WTC11 (cell line): ENCODE results near the gene AFM. TPM values are rescaled to one million over a fixed set of nuclear protein-coding genes. Genes with fewer than 3 reads are reported as not detected.

Source experiments
- ATAC-seq: fragments of 200-7000 bp; cut with Tn5 transposase; 2 replicates; pipeline ENCODE4 v1.10.0; 2021; ENCODE audit warnings: mild to moderate bottlenecking, moderate library complexity
- CTCF ChIA-PET: fragments of 300-600 bp; sonication (Branson Sonifier 250); formaldehyde crosslinking; loops from one replicate; lab custom pipeline; 2021; ENCODE audit warnings: antibody characterized with exemption; lab: Charles Lee
- POLR2A ChIA-PET: fragments of 350-600 bp; sonication (Branson Sonifier 250); formaldehyde crosslinking; loops from one replicate; lab custom pipeline; 2021; ENCODE audit warnings: antibody characterized with exemption; lab: Charles Lee
- DNase-seq: peaks from one replicate; pipeline ENCODE4 v3.0.0; 2021; ENCODE audit warnings: low spot score
- H3K27ac Mint-ChIP-seq: 2 replicates; pipeline ENCODE4 v1.8.0; 2021; ENCODE audit warnings: mixed read lengths
- H3K27me3 Mint-ChIP-seq: 2 replicates; pipeline ENCODE4 v1.8.0; 2021; ENCODE audit warnings: low read depth, mild to moderate bottlenecking, moderate library complexity, mixed read lengths
- H3K36me3 Mint-ChIP-seq: 2 replicates; pipeline ENCODE4 v1.8.0; 2021; ENCODE audit warnings: mixed read lengths
- H3K4me1 Mint-ChIP-seq: 2 replicates; pipeline ENCODE4 v1.8.0; 2022; ENCODE audit warnings: mixed read lengths
- H3K4me3 Mint-ChIP-seq: 2 replicates; pipeline ENCODE4 v1.8.0; 2021; ENCODE audit warnings: mild to moderate bottlenecking, moderate library complexity, mixed read lengths
- H3K9me3 Mint-ChIP-seq: 2 replicates; pipeline ENCODE4 v1.8.0; 2021; ENCODE audit warnings: mixed read lengths
- ESRRA ChIP-seq: sonication (generic); formaldehyde crosslinking; IDR thresholded peaks from 2 replicates; pipeline ENCODE4 v1.8.1; 2022; ENCODE audit warnings: mild to moderate bottlenecking, missing genetic modification reagents, borderline replicate concordance
- FOXP1 ChIP-seq: sonication (generic); formaldehyde crosslinking; IDR thresholded peaks from 2 replicates; pipeline ENCODE4 v1.8.0; 2022; ENCODE audit warnings: missing genetic modification reagents, mild to moderate bottlenecking, moderate library complexity, borderline replicate concordance
- GABPB1 ChIP-seq: sonication (generic); formaldehyde crosslinking; IDR thresholded peaks from 2 replicates; pipeline ENCODE4 v1.8.1; 2023; ENCODE audit warnings: mild to moderate bottlenecking, missing genetic modification reagents
- GRHL2 ChIP-seq: fragments of 250-450 bp; sonication (Bioruptor Pico); IDR thresholded peaks from 2 replicates; pipeline ENCODE4 v1.8.0; 2022; ENCODE audit warnings: mild to moderate bottlenecking, moderate library complexity; ENCODE audit not compliant: insufficient replicate concordance, severe bottlenecking
- NFE2L1 ChIP-seq: sonication (generic); formaldehyde crosslinking; IDR thresholded peaks from 2 replicates; pipeline ENCODE4 v1.8.1; 2023; ENCODE audit warnings: missing genetic modification reagents
- NR2C2 ChIP-seq: sonication (generic); formaldehyde crosslinking; IDR thresholded peaks from 2 replicates; pipeline ENCODE4 v1.8.0; 2022; ENCODE audit warnings: mild to moderate bottlenecking, missing genetic modification reagents
- OVOL2 ChIP-seq: fragments of 250-450 bp; sonication (Bioruptor Pico); IDR thresholded peaks from 2 replicates; pipeline ENCODE4 v1.9.0; 2021; ENCODE audit warnings: mild to moderate bottlenecking, borderline replicate concordance
- PRRX2 ChIP-seq: fragments of 250-450 bp; sonication (Bioruptor Pico); IDR thresholded peaks from 2 replicates; pipeline ENCODE4 v1.8.0; 2021; ENCODE audit warnings: mild to moderate bottlenecking
- RORB ChIP-seq: fragments of 250-450 bp; sonication (Bioruptor Pico); IDR thresholded peaks from 2 replicates; pipeline ENCODE4 v1.9.0; 2021; ENCODE audit warnings: mild to moderate bottlenecking
- ZNF671 ChIP-seq: fragments of 250-450 bp; sonication (Bioruptor Pico); IDR thresholded peaks from 2 replicates; pipeline ENCODE4 v1.8.0; 2021; ENCODE audit warnings: mild to moderate bottlenecking
- total RNA-seq: library from RNA; stranded (reverse); gene quantifications from 3 replicates; pipeline ENCODE4 v1.2.3, GENCODE V29; 2021
- TF ChIP-seq, protein P1 (sequence below): sonication (generic); formaldehyde crosslinking; IDR thresholded peaks from 2 replicates; pipeline ENCODE4 v1.8.1; 2022; ENCODE audit warnings: low read depth, missing genetic modification reagents, borderline replicate concordance
- TF ChIP-seq, protein P2 (sequence below): fragments of 250-450 bp; sonication (Bioruptor Pico); IDR thresholded peaks from 2 replicates; pipeline ENCODE4 v1.8.0; 2021; ENCODE audit warnings: mild to moderate bottlenecking
- TF ChIP-seq, protein P3 (sequence below): sonication (generic); formaldehyde crosslinking; conservative IDR thresholded peaks from 2 replicates; pipeline ENCODE4 v1.8.1; 2022; ENCODE audit warnings: mild to moderate bottlenecking, missing genetic modification reagents
- TF ChIP-seq, protein P4 (sequence below): fragments of 250-450 bp; sonication (Bioruptor Pico); IDR thresholded peaks from 2 replicates; pipeline ENCODE4 v1.9.0; 2021; ENCODE audit warnings: mild to moderate bottlenecking
- TF ChIP-seq, protein P5 (sequence below): sonication (generic); formaldehyde crosslinking; IDR thresholded peaks from 2 replicates; pipeline ENCODE4 v1.8.1; 2023; ENCODE audit warnings: mild to moderate bottlenecking, missing genetic modification reagents, borderline replicate concordance
- TF ChIP-seq, protein P6 (sequence below): fragments of 250-450 bp; sonication (Bioruptor Pico); IDR thresholded peaks from 2 replicates; pipeline ENCODE4 v1.9.0; 2021; ENCODE audit warnings: mild to moderate bottlenecking
- TF ChIP-seq, protein P7 (sequence below): sonication (generic); formaldehyde crosslinking; IDR thresholded peaks from 2 replicates; pipeline ENCODE4 v1.8.1; 2023; ENCODE audit warnings: mild to moderate bottlenecking, missing genetic modification reagents

The AFM gene
- total RNA-seq, 1 experiment from 2014 or later, result not detected

DNA sequence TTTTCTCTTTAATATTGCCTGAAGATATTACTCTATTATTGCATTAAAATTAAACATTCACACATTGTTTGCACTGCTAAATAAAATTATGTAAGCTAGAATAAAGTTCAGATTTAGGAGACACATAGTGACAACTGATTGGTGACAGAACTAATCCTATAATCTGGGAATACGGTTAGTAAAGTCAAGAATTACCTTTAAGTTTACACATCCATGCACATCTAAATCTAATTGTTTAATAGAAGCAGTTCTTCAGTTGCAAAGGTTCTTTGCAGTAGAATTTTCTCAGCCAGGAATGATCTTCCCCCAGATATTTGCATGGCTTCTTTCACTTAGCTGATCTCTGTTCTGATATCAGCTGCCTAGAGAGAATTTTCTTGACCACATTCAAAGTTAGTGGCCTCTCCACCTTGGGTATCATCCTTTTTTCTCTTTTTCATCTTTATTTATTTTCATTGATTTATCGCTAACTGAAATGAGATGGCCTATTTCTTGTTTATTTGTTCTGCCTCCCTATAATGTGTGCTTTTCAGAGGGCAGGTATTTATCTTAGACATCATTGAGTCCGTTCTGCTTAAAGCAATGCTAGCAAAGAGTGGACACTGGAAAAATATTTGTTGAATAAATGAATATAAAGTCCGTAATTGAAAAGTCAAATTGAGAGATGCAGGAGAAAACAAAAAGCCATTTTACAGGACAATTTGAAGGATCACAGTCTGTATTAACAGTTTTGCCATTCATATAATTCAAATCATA is 32.9 kb upstream of the AFM start:
- ChIA-PET CTCF (no interaction called here), POLR2A (no interaction called here)
- H3K36me3 Mint-ChIP-seq, result no peaks in the 10 kb centered on the region
- no peak overlapping the region for H3K4me3 Mint-ChIP-seq
- no peak overlapping the region for H3K27ac Mint-ChIP-seq
- no peaks in the 10 kb centered on the region for H3K9me3 Mint-ChIP-seq
- ATAC-seq, result no peak
- DNase-seq, result no peak
- H3K27me3 Mint-ChIP-seq, result peaks cover 53% of the 10 kb centered on the region
- H3K4me1 Mint-ChIP-seq, result peaks cover 50% of the 10 kb centered on the region
- TF ChIP-seq, protein P1, sequence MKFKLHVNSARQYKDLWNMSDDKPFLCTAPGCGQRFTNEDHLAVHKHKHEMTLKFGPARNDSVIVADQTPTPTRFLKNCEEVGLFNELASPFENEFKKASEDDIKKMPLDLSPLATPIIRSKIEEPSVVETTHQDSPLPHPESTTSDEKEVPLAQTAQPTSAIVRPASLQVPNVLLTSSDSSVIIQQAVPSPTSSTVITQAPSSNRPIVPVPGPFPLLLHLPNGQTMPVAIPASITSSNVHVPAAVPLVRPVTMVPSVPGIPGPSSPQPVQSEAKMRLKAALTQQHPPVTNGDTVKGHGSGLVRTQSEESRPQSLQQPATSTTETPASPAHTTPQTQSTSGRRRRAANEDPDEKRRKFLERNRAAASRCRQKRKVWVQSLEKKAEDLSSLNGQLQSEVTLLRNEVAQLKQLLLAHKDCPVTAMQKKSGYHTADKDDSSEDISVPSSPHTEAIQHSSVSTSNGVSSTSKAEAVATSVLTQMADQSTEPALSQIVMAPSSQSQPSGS, result no peak
- TF ChIP-seq, protein P2, sequence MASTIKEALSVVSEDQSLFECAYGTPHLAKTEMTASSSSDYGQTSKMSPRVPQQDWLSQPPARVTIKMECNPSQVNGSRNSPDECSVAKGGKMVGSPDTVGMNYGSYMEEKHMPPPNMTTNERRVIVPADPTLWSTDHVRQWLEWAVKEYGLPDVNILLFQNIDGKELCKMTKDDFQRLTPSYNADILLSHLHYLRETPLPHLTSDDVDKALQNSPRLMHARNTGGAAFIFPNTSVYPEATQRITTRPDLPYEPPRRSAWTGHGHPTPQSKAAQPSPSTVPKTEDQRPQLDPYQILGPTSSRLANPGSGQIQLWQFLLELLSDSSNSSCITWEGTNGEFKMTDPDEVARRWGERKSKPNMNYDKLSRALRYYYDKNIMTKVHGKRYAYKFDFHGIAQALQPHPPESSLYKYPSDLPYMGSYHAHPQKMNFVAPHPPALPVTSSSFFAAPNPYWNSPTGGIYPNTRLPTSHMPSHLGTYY (CRISPR knock-in tag), result no peak
- TF ChIP-seq, protein P3, sequence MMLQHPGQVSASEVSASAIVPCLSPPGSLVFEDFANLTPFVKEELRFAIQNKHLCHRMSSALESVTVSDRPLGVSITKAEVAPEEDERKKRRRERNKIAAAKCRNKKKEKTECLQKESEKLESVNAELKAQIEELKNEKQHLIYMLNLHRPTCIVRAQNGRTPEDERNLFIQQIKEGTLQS (CRISPR knock-in tag), result no peak
- TF ChIP-seq, protein P4, sequence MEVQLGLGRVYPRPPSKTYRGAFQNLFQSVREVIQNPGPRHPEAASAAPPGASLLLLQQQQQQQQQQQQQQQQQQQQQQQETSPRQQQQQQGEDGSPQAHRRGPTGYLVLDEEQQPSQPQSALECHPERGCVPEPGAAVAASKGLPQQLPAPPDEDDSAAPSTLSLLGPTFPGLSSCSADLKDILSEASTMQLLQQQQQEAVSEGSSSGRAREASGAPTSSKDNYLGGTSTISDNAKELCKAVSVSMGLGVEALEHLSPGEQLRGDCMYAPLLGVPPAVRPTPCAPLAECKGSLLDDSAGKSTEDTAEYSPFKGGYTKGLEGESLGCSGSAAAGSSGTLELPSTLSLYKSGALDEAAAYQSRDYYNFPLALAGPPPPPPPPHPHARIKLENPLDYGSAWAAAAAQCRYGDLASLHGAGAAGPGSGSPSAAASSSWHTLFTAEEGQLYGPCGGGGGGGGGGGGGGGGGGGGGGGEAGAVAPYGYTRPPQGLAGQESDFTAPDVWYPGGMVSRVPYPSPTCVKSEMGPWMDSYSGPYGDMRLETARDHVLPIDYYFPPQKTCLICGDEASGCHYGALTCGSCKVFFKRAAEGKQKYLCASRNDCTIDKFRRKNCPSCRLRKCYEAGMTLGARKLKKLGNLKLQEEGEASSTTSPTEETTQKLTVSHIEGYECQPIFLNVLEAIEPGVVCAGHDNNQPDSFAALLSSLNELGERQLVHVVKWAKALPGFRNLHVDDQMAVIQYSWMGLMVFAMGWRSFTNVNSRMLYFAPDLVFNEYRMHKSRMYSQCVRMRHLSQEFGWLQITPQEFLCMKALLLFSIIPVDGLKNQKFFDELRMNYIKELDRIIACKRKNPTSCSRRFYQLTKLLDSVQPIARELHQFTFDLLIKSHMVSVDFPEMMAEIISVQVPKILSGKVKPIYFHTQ (CRISPR knock-in tag), result no peak
- TF ChIP-seq ESRRA (CRISPR knock-in tag) (no peak), NFE2L1 (CRISPR knock-in tag) (no peak), FOXP1 (CRISPR knock-in tag) (no peak), NR2C2 (CRISPR knock-in tag) (no peak), GABPB1 (no peak), PRRX2 (CRISPR knock-in tag) (no peak), RORB (CRISPR knock-in tag) (no peak), OVOL2 (no peak), GRHL2 (CRISPR knock-in tag) (no peak), ZNF671 (CRISPR knock-in tag) (no peak)
- TF ChIP-seq, protein P5, sequence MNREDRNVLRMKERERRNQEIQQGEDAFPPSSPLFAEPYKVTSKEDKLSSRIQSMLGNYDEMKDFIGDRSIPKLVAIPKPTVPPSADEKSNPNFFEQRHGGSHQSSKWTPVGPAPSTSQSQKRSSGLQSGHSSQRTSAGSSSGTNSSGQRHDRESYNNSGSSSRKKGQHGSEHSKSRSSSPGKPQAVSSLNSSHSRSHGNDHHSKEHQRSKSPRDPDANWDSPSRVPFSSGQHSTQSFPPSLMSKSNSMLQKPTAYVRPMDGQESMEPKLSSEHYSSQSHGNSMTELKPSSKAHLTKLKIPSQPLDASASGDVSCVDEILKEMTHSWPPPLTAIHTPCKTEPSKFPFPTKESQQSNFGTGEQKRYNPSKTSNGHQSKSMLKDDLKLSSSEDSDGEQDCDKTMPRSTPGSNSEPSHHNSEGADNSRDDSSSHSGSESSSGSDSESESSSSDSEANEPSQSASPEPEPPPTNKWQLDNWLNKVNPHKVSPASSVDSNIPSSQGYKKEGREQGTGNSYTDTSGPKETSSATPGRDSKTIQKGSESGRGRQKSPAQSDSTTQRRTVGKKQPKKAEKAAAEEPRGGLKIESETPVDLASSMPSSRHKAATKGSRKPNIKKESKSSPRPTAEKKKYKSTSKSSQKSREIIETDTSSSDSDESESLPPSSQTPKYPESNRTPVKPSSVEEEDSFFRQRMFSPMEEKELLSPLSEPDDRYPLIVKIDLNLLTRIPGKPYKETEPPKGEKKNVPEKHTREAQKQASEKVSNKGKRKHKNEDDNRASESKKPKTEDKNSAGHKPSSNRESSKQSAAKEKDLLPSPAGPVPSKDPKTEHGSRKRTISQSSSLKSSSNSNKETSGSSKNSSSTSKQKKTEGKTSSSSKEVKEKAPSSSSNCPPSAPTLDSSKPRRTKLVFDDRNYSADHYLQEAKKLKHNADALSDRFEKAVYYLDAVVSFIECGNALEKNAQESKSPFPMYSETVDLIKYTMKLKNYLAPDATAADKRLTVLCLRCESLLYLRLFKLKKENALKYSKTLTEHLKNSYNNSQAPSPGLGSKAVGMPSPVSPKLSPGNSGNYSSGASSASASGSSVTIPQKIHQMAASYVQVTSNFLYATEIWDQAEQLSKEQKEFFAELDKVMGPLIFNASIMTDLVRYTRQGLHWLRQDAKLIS (CRISPR knock-in tag), result no peak
- TF ChIP-seq, protein P6, sequence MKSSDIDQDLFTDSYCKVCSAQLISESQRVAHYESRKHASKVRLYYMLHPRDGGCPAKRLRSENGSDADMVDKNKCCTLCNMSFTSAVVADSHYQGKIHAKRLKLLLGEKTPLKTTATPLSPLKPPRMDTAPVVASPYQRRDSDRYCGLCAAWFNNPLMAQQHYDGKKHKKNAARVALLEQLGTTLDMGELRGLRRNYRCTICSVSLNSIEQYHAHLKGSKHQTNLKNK, result no peak
- TF ChIP-seq, protein P7, sequence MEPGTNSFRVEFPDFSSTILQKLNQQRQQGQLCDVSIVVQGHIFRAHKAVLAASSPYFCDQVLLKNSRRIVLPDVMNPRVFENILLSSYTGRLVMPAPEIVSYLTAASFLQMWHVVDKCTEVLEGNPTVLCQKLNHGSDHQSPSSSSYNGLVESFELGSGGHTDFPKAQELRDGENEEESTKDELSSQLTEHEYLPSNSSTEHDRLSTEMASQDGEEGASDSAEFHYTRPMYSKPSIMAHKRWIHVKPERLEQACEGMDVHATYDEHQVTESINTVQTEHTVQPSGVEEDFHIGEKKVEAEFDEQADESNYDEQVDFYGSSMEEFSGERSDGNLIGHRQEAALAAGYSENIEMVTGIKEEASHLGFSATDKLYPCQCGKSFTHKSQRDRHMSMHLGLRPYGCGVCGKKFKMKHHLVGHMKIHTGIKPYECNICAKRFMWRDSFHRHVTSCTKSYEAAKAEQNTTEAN (CRISPR knock-in tag), result no peak
